Medulla oblongata (tissue), 1 donor: ENCODE data around the gene AGO3.
A peak's percentile ranks its signal among the peaks of the same experiment; 100 is the strongest.

ENCODE experiments used
- DNase-seq: peaks from one replicate; pipeline ENCODE4 v3.0.0-alpha.2; 2015; ENCODE audit errors: extremely low spot score

The AGO3 gene

DNA sequence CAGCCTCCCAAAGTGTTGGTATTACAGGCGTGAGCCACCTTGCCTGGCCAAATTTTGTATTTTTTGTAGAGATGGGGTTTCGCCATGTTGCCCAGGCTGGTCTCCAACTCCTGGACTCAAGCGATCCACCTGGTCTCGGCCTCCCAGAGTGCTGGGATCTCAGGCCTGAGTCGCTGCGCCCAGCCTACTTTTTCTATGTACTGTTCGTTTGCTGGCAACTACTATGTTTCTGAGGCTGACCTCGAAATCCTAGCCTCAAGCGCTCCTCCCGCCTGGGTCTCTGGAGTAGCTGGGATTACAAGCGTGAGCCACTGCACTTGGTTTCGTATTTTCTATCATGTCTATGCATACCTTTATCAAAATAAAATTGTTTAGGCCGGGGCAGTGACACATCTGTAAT, 152.3 kb downstream of the AGO3 start:
- DNase-seq = no peak

DNA sequence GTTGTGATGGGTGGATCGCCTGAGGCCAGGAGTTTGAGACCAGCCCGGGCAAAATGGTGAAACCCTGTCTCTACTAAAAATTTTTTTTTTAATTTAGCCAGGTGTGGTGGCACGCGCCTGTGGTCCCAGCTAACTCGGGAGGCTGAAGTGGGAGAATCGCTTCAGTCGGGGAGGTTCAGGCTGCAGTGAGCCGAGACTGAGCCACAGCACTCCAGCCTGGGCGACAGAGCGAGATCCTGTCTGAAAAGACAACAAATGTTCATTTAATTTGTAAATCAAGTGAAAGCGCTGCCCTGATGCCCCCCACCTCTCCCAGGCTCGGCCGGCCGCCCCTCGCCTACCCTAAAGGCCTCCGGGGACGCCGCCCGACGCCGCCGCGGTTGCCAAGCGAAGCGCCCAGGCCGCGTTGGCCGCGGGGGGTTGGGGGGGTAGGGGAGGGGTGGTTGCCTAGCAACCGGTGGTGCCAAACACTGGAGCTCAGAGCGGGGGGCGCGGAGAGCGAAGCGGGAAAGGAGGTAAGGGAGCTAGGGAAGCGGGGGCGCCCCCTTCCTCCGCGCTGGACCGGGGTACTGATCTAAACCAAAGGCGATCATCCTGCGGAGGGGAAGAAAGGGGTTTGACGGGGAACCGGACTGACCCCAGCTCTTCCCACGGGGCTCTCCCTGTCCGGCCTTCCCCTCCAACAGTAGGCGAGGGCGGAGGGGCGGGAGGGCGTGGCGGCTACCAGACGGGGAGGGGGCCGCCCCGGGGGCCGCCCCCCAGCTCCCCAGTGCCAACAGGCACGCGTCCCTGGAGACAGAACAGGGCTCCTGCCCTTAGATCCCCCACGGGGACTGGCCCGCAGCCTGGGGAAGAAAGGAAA, 153.0 kb downstream of the AGO3 start, which contains the start of gene TEKT2:
Gene TEKT2, plus strand, starts transcription at position 460 of the 862 bp plus-strand sequence. CDS start 828 bp downstream, outside the sequence.
- peak; percentile 50 for DNase-seq

GRCh38 chr1:36084497-36085115, 153.7 kb downstream of the AGO3 start:
- DNase-seq = no peak

GRCh38 chr1:36085126-36085525, 154.2 kb downstream of the AGO3 start:
- no peak for DNase-seq

- no peak for DNase-seq
Measured at GRCh38 chr1:36085686-36086526, 155.0 kb downstream of the AGO3 start.

- DNase-seq = no peak
Measured at GRCh38 chr1:36086529-36087232, 155.8 kb downstream of the AGO3 start.

- DNase-seq = no peak
Measured at GRCh38 chr1:36087233-36088123, 156.6 kb downstream of the AGO3 start.

GRCh38 chr1:36088265-36088576, 157.3 kb downstream of the AGO3 start:
- no peak for DNase-seq

DNA sequence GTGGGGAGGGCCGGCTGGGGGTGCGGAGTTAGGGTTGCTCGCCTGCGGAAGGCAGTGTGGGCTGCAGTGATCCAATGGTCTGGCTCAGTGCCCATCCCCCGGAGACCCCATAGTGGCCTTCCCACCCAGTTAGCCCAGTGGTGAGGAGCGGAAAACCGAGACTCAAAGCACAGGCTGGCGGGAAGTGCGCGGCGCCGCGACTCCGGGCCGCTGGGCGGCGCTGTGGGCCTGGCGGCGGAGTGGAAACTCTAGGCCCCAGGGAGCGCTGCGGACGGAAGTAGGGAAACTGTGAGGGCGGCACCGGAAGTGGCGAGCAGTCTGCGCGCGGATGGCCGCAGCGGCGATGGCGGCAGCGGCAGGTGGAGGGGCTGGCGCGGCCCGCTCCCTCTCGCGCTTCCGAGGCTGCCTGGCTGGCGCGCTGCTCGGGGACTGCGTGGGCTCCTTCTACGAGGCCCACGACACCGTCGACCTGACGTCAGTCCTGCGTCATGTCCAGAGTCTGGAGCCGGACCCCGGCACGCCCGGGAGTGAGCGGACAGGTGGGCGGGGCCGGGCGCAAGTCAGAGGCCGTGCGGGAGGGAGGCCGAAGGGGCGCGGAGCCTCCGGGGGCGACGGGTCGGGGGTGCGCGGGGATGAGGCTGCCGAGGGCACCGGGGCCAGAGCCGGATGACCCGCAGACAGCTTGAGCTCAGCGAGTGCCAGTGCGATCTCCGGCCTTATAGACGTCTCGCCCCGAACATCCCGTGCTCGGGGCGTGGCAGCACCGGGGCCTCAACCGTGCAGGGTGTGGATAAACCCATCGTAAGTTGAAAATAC, 157.9 kb downstream of the AGO3 start, which contains the start of gene ADPRS:
Gene ADPRS, plus strand, starts transcription at position 316 of the 816 bp plus-strand sequence. Its CDS starts 13 bp downstream, at position 329.
- peak; percentile 89 for DNase-seq

GRCh38 chr1:36089393-36090121, 158.7 kb downstream of the AGO3 start:
- no peak for DNase-seq

GRCh38 chr1:36091141-36091540, 160.2 kb downstream of the AGO3 start:
- DNase-seq = no peak

DNA sequence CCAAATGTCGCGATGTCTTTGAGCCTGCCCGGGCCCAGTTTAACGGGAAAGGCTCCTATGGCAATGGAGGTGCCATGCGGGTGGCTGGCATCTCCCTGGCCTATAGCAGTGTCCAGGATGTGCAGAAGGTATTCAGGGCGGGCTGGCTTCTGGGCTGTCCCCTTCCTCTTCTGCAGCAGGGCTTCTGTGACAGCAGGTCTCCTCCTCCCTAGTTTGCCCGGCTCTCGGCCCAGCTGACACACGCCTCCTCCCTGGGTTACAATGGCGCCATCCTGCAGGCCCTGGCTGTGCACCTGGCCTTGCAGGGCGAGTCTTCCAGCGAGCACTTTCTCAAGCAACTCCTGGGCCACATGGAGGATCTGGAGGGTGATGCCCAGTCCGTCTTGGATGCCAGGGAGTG, 160.8 kb downstream of the AGO3 start:
- DNase-seq = no peak

- DNase-seq = no peak
Measured at GRCh38 chr1:36092166-36092797, 161.4 kb downstream of the AGO3 start.

- DNase-seq = no peak
Measured at GRCh38 chr1:36092798-36093185, 161.9 kb downstream of the AGO3 start.

- DNase-seq = no peak
Measured at GRCh38 chr1:36093226-36093625, 162.3 kb downstream of the AGO3 start.

DNA sequence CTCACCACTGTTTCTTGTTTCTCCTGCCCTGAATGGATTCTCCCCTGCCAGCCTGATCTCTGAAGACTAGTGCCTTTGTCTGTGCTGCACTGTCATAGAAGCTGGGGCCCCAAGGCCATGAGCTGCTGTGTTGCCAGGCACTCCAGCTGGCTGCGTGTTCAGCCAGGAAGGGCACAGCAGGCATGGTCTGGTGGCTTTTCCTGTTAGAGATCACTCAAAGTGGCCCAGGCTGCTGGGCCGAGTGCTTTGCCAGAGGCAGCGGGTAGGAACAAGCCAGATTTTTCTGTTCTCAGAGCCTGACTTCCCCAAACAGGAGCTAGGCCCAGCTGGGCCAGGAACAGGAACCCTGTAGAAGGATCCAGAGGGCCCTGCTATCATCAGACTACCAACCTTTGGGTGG, 163.0 kb downstream of the AGO3 start:
- peak; percentile 95 for DNase-seq

- no peak for DNase-seq
Measured at GRCh38 chr1:36094621-36095061, 163.7 kb downstream of the AGO3 start.

DNA sequence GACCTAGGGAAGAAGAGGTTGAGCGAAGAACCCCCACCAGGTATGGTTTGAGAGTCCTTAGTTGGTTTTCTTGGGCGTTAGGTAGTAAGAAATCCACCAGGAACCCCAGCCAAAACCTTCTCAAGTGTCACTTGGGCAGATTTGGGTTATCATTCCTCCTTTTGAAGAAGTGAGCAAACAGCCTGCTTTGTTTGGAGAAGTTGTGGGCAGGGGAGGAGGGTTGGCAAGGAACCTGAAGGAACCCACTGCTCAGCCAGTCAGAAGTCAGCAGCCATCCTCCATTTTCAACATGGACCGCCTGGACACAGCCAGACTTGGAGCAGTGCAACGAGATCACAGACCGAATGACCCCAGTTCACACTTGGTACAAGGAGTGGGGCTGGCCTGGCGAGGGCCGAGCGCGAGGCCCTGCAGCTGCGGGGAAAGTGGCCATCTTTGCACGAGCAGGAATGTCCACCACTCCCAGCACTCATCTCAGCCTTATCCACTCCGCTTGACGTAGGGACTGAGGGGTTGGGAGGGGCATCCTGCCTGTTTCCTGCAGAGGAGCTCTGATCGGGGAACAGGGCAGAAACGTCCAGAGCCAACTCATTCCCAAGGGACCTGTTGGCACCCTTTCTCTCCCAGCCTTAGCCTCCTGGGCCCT, 165.0 kb downstream of the AGO3 start:
- DNase-seq = peak; percentile 64
